GM23248 (cell line): Measurements from ENCODE around the gene RNF183. TPM values are rescaled to one million over a fixed set of nuclear protein-coding genes. Genes with fewer than 3 reads are reported as not detected.
A peak's percentile ranks its signal among the peaks of the same experiment; 100 is the strongest.
"Not testable (repeated sequence)": the region's sequence is repeated elsewhere in the genome, so short reads cannot be mapped to it uniquely, and the experiment has no call there.

Experiments
- DNase-seq: peaks from one replicate; pipeline ENCODE4 v3.0.0-alpha.2; 2015
- H2AFZ ChIP-seq: fragments of 200-600 bp; sonication (generic); 2 replicates; pipeline ENCODE4 v1.6.1; 2016; ENCODE audit warnings: antibody characterized with exemption
- H3F3A ChIP-seq: fragments of 200-600 bp; sonication (generic); 2 replicates; pipeline ENCODE4 v1.6.1; 2016; ENCODE audit warnings: mild to moderate bottlenecking, antibody characterized with exemption, mixed run types; ENCODE audit not compliant: insufficient read depth
- H3K27ac ChIP-seq: fragments of 200-600 bp; sonication (generic); 2 replicates; pipeline ENCODE4 v1.5.1; 2016; ENCODE audit warnings: mild to moderate bottlenecking
- H3K27me3 ChIP-seq: fragments of 200-600 bp; sonication (generic); replicated peaks from 2 replicates; pipeline ENCODE4 v1.6.1; 2016; ENCODE audit warnings: mild to moderate bottlenecking; ENCODE audit not compliant: insufficient read depth
- H3K36me3 ChIP-seq: fragments of 200-600 bp; sonication (generic); 2 replicates; pipeline ENCODE4 v1.6.1; 2016; ENCODE audit warnings: low read depth, mild to moderate bottlenecking
- H3K4me1 ChIP-seq: fragments of 200-600 bp; sonication (generic); 2 replicates; pipeline ENCODE4 v1.6.1; 2016; ENCODE audit warnings: mild to moderate bottlenecking; ENCODE audit not compliant: insufficient read depth
- H3K4me2 ChIP-seq: fragments of 200-600 bp; sonication (generic); one replicate; pipeline ENCODE4 v1.6.1; 2016; ENCODE audit warnings: mild to moderate bottlenecking; ENCODE audit not compliant: unreplicated experiment
- H3K4me3 ChIP-seq: fragments of 200-600 bp; sonication (generic); 2 replicates; pipeline ENCODE4 v1.5.1; 2016; ENCODE audit warnings: mild to moderate bottlenecking
- H3K79me2 ChIP-seq: fragments of 200-600 bp; sonication (generic); 2 replicates; pipeline ENCODE4 v1.6.1; 2016; ENCODE audit warnings: mild to moderate bottlenecking; ENCODE audit not compliant: insufficient read depth
- H3K9ac ChIP-seq: fragments of 200-600 bp; sonication (generic); 2 replicates; pipeline ENCODE4 v1.6.1; 2016; ENCODE audit warnings: mild to moderate bottlenecking
- H3K9me2 ChIP-seq: fragments of 200-600 bp; sonication (generic); 2 replicates; pipeline ENCODE4 v1.6.1; 2016; ENCODE audit warnings: mixed run types, mild to moderate bottlenecking, moderate library complexity; ENCODE audit not compliant: insufficient read depth
- H3K9me3 ChIP-seq: fragments of 200-600 bp; sonication (generic); one replicate; pipeline ENCODE4 v1.6.1; 2017; ENCODE audit warnings: low read depth
- H4K20me1 ChIP-seq: fragments of 200-600 bp; sonication (generic); 2 replicates; pipeline ENCODE4 v1.6.0; 2016; ENCODE audit not compliant: insufficient read depth
- EZH2 ChIP-seq: fragments of 200-600 bp; sonication (generic); IDR thresholded peaks from 2 replicates; pipeline ENCODE4 v1.6.1; 2018; ENCODE audit warnings: antibody characterized with exemption, mild to moderate bottlenecking; ENCODE audit not compliant: insufficient read depth, poor library complexity, severe bottlenecking
- EZH2phosphoT487 ChIP-seq: fragments of 200-600 bp; sonication (generic); IDR thresholded peaks from 2 replicates; pipeline ENCODE4 v1.6.1; 2018; ENCODE audit warnings: antibody characterized with exemption, moderate library complexity, mild to moderate bottlenecking, low read depth; ENCODE audit not compliant: insufficient read depth
- WGBS, 2 experiments: methylation state at CpG; one replicate each; pipeline ENCODE4 v1.1.6; 2015 to 2017; ENCODE audit warnings: low lambda C conversion rate in 2 of 2, low coverage in 1 of 2; ENCODE audit errors: missing lambda C conversion rate in 2 of 2; 5-methylcytosine and 5-hydroxymethylcytosine counted together
- in situ Hi-C: fragments of 300-500 bp; cut with MboI; formaldehyde crosslinking; loops from 2 replicates; pipeline ENCODE4 v1.15.0; 2020
- polyA plus RNA-seq: library from polyadenylated mRNA; unstranded; fragments of >200 nt; fragmentation: Nextera tagmentation; extraction: Ambion mirVana; gene quantifications from 2 replicates; pipeline ENCODE4 v1.2.1, GENCODE V29; 2016
- total RNA-seq: library from RNA; depleted of rRNA; stranded (reverse); fragments of >200 nt; shearing (Covaris generic); gene quantifications from 2 replicates; pipeline ENCODE4 v1.2.3, GENCODE V29; 2014

RNF183 gene
- total and polyA plus RNA-seq, 2 experiments from 2014 or later: not detected

DNA sequence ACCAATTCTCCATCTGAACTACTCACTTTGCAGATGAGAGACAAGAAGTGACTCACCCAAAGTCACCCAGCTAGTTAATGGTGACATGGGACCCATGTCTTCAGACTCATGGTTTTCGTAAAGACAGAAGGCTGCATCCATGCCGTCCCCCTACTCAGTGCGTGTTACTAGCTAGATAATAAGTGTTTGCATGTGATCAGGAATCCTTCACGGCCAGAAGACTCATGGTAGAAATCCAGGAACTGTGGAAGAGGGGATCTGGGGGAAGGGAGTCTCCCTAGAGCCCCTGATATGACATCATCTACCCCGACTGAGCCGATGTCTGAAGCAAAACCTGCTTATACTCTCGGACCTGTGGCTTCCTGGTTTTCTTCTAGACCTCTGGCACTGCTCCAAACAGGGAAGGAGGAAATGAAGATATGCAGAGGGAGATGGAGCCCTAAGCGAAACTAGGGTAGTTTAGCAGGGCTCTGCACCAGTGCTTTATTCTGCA is 3.3 kb downstream of the RNF183 start:
- Histone ChIP-seq H3K36me3 (no peaks in the 10 kb centered on the region), H4K20me1 (no peaks in the 10 kb centered on the region), H3K9me2 (no peaks in the 10 kb centered on the region), H3K4me2 (no peak overlapping the region), H2AFZ (no peak overlapping the region), H3K27ac (no peak overlapping the region), H3K4me1 (no peaks in the 10 kb centered on the region), H3K79me2 (no peaks in the 10 kb centered on the region), H3K4me3 (no peak overlapping the region), H3F3A (no peaks in the 10 kb centered on the region), H3K27me3 (no peaks in the 10 kb centered on the region), H3K9me3 (no peaks in the 10 kb centered on the region), H3K9ac (no peak overlapping the region)
- in situ Hi-C loops: no loop called here
- peak; percentile 9 for DNase-seq
- WGBS, 2 experiments: 66 to 67% methylated on average over 8 of the region's 8 CpGs
- TF ChIP-seq EZH2 (no peak), EZH2phosphoT487 (no peak)

DNA sequence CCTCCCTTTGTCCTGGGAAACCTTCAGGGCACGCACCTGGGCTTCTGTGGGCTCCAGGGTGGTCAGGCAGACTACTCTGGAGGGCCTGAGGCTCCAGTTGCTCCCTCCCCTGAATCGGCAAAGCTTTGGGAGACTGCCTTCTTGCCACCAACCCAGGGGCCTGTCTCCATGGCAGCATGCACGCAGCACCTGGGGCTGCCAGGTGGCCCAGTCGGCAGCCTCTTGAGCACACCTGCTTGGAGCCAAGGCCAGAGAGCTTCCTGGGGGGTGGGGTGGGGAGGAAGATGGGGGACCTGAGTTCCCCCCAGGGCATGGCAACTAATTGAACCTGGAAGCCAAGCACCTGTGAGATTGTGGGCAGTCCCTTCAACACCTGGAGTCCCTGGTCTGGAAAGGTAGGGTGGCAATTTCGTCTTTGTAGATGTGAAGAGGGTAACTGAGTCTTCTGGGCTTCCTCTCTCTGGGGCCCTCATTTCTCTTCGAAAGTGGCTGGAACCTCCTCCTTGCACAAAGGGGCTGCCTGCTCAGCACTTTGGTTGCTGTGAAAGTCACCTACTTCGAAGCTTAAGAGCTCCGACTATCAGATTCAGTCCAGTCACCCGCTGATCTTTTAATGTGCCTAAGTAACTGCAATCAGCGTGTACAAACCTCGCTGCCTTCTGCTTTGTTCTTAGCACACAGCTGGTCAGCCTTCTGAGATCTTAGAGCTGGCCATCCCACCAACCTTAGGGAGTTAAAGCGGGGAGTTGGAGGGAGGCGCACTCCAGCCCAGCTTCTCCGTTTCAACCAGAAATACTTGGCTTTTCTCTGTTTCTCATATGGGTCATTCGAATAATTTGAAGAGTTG is 4.0 kb downstream of the RNF183 start:
- WGBS, 2 experiments: 72 to 76% methylated on average over 15 of the region's 15 CpGs
- Histone ChIP-seq H3K36me3 (no peaks in the 10 kb centered on the region), H3K27ac (no peak overlapping the region), H3F3A (no peaks in the 10 kb centered on the region; the same call in 1 of the 2 replicates), H3K9me3 (no peaks in the 10 kb centered on the region), H3K4me1 (0 out of 2 replicates have a peak, but pooled peaks cover under 1% of the 10 kb centered on the region), H3K9ac (no peak overlapping the region), H3K79me2 (no peaks in the 10 kb centered on the region), H3K27me3 (no peaks in the 10 kb centered on the region), H4K20me1 (no peaks in the 10 kb centered on the region), H3K4me3 (no peak overlapping the region), H3K4me2 (no peak overlapping the region), H3K9me2 (no peaks in the 10 kb centered on the region), H2AFZ (no peak overlapping the region)
- in situ Hi-C loops: no loop called here
- TF ChIP-seq EZH2 (no peak), EZH2phosphoT487 (no peak)
- no peak for DNase-seq

DNA sequence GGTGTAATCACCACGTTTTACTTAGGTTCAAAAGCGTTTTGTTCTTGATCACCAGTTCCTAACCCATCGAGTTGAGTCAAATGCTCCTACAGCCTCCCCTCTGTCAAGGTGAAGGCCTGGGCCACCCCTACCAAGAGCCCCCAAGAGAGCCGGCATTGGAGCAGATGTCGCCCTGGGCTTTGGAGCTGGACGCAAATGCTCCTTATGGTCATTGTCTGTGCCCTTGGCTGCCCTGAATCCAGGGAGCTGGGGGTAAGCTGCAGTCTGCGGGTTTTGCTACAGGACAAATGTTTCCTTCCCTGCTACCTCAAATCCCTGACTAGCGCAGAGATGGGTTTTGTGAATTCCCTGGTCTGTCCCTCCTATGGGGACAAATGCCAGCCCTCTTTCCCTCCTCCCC is 4.9 kb downstream of the RNF183 start:
- no peak overlapping the region for H2AFZ ChIP-seq
- DNase-seq: no peak
- H3K4me1 ChIP-seq: peaks cover 8% of the 10 kb centered on the region
- in situ Hi-C loops: no loop called here
- no peak overlapping the region for H3K27ac ChIP-seq
- H3K9me3 ChIP-seq: no peaks in the 10 kb centered on the region
- 79 to 81% methylated on average over 8 of the region's 8 CpGs for WGBS, 2 experiments
- H3K9me2 ChIP-seq: no peaks in the 10 kb centered on the region
- no peak overlapping the region for H3K4me2 ChIP-seq
- no peaks in the 10 kb centered on the region for H3K79me2 ChIP-seq
- TF ChIP-seq EZH2phosphoT487 (no peak), EZH2 (no peak)
- H3K36me3 ChIP-seq: no peaks in the 10 kb centered on the region
- H3K9ac ChIP-seq: no peak overlapping the region
- no peaks in the 10 kb centered on the region for H4K20me1 ChIP-seq
- peaks cover 7% of the 10 kb centered on the region for H3F3A ChIP-seq
- H3K27me3 ChIP-seq: no peaks in the 10 kb centered on the region
- no peak overlapping the region for H3K4me3 ChIP-seq

DNA sequence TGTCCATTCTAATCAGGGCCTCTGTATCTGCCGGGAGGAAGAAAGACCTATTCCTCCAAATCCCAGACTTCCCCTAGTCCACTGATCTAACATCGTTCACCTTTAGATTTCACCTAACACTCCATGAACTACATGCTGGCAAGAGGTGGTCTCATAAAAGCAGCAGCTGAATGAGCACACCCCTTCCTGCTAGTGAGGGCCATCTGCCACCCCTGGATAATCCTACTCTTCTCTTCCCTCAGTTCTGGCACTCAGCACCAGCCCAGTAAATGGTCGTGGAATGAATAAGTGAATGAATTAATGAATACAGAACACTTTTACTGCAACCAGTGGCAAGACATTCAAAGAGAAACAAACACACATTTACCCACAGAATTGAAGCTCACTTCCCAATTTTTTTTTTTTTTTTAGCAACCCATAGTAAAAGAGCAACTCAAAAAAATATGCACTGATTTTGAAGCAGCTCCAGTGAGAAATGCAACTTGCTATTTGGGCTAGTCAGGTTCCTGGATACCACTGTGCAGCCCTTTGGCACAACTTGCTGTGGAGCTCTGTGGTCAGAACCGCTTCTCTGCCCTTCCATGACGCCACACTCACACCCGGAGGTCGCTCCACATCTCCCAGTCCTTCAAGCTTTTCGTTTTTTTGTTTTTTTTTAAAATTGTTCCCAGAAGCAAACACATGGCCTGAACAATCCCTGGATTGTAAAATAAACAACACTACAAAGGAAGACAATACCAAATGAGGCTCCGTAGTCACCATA is 6.2 kb downstream of the RNF183 start:
- peaks cover 17% of the 10 kb centered on the region for H3K4me1 ChIP-seq
- H2AFZ ChIP-seq: no peak overlapping the region
- H3K27ac ChIP-seq: no peak overlapping the region
- WGBS, 2 experiments: 51 to 55% methylated on average over 9 of the region's 9 CpGs
- no peak overlapping the region for H3K9ac ChIP-seq
- no peak overlapping the region for H3K4me3 ChIP-seq
- no peak for TF ChIP-seq EZH2phosphoT487
- no peak for TF ChIP-seq EZH2
- no peaks in the 10 kb centered on the region for H3K9me3 ChIP-seq
- H3K4me2 ChIP-seq: no peak overlapping the region
- no peaks in the 10 kb centered on the region for H3K79me2 ChIP-seq
- H3K27me3 ChIP-seq: no peaks in the 10 kb centered on the region
- H4K20me1 ChIP-seq: no peaks in the 10 kb centered on the region
- H3K36me3 ChIP-seq: peaks cover 9% of the 10 kb centered on the region
- DNase-seq: no peak
- no peaks in the 10 kb centered on the region for H3K9me2 ChIP-seq
- peaks cover 21% of the 10 kb centered on the region for H3F3A ChIP-seq
- in situ Hi-C loops: no loop called here

DNA sequence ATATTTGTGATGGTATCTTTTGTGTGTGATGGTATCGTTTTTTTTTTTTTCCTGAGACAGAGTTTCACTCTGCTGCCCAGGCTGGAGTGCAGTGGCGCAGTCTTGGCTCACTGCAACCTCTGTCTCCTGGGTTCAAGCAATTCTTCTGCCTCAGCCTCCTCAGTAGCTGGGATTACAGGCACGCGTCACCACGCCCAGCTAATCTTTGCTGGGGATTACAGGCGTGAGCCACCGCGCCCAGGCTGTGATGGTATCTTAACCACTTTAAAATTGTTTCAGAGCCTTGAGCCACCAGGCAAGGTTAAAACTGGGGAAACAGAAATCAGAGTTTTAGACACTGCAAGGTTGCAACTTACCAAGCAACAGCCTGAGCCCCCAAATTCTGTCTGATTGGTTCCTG is 6.9 kb downstream of the RNF183 start:
- H3K4me3 ChIP-seq, H3K79me2 ChIP-seq, H3K27me3 ChIP-seq, DNase-seq, H3K27ac ChIP-seq, H3K9me2 ChIP-seq, H4K20me1 ChIP-seq, in situ Hi-C loops, H3K4me2 ChIP-seq, H2AFZ ChIP-seq, H3K9ac ChIP-seq, H3K9me3 ChIP-seq: not testable (repeated sequence)
- 90% methylated on average over 8 of the region's 8 CpGs for WGBS, 2 experiments
- peaks cover 28% of the 10 kb centered on the region for H3F3A ChIP-seq
- H3K36me3 ChIP-seq: peaks cover 14% of the 10 kb centered on the region
- peaks cover 17% of the 10 kb centered on the region for H3K4me1 ChIP-seq
